Endodermal cell (in vitro differentiated cells): ENCODE measurements around the gene RNF150. TPM values are rescaled to one million over a fixed set of nuclear protein-coding genes. Genes with fewer than 3 reads are reported as not detected.

ENCODE experiments used
- DNase-seq: peaks from one replicate; pipeline ENCODE4 v3.0.0-alpha.2; 2017
- H3K27ac ChIP-seq: 2 replicates; pipeline ENCODE4 v1.5.1; 2013; ENCODE audit warnings: mild to moderate bottlenecking, low read depth, low read length, moderate library complexity
- H3K27me3 ChIP-seq: 2 replicates; pipeline ENCODE4 v1.6.1; 2013; ENCODE audit warnings: mild to moderate bottlenecking, low read length, moderate library complexity; ENCODE audit not compliant: insufficient read depth, control insufficient read depth, poor library complexity, severe bottlenecking
- H3K36me3 ChIP-seq: 2 replicates; pipeline ENCODE4 v1.7.0; 2013; ENCODE audit warnings: mild to moderate bottlenecking, low read length, moderate library complexity; ENCODE audit not compliant: control insufficient read depth, insufficient read depth
- H3K4me1 ChIP-seq: one replicate; pipeline ENCODE4 v1.7.0; 2013; ENCODE audit warnings: low read length; ENCODE audit not compliant: control insufficient read depth, insufficient read depth
- H3K4me3 ChIP-seq: 2 replicates; pipeline ENCODE4 v1.5.1; 2013; ENCODE audit warnings: mild to moderate bottlenecking, low read length, moderate library complexity
- H3K9ac ChIP-seq: 2 replicates; pipeline ENCODE4 v1.6.1; 2013; ENCODE audit warnings: mild to moderate bottlenecking, low read length, moderate library complexity; ENCODE audit not compliant: poor library complexity, severe bottlenecking; ENCODE audit errors: extremely low read depth
- H3K9me3 ChIP-seq: 2 replicates; pipeline ENCODE4 v1.6.1; 2013; ENCODE audit warnings: mild to moderate bottlenecking, low read length, moderate library complexity; ENCODE audit not compliant: control insufficient read depth
- H3K27ac Mint-ChIP-seq: 2 replicates; pipeline ENCODE4 v1.8.0; 2020; ENCODE audit warnings: mixed read lengths
- H3K27me3 Mint-ChIP-seq: 2 replicates; pipeline ENCODE4 v1.8.0; 2021; ENCODE audit warnings: mild to moderate bottlenecking, mixed read lengths; ENCODE audit not compliant: insufficient read depth
- H3K36me3 Mint-ChIP-seq: 2 replicates; pipeline ENCODE4 v1.8.0; 2020; ENCODE audit warnings: low read depth, mixed read lengths
- H3K4me1 Mint-ChIP-seq: 2 replicates; pipeline ENCODE4 v1.8.0; 2020; ENCODE audit warnings: mixed read lengths
- H3K4me3 Mint-ChIP-seq: 2 replicates; pipeline ENCODE4 v1.8.0; 2020; ENCODE audit warnings: mild to moderate bottlenecking, moderate library complexity, mixed read lengths
- H3K9me3 Mint-ChIP-seq: 2 replicates; pipeline ENCODE4 v1.8.0; 2020; ENCODE audit warnings: mild to moderate bottlenecking, mixed read lengths
- CTCF ChIP-seq: fragments of 200-600 bp; sonication (generic); conservative IDR thresholded peaks from 2 replicates; pipeline ENCODE4 v1.5.0; 2021; ENCODE audit warnings: antibody characterized with exemption, mild to moderate bottlenecking
- WGBS, 2 experiments: methylation state at CpG; one replicate each; pipeline versions ENCODE4 v1.1.5 to v1.1.7; 2013; ENCODE audit warnings: missing lambda C conversion rate in 2 of 2, mixed read lengths in 1 of 2; ENCODE audit not compliant: insufficient coverage in 1 of 2, insufficient read length in 1 of 2; 5-methylcytosine and 5-hydroxymethylcytosine counted together
- total RNA-seq, 2 donors: library from RNA; stranded (reverse); fragmentation: NEBNext Ultra II Directional in 1 of 2; extraction: Animal tissue kit (Norgen Biotek cat#: 25700) in 1 of 2; gene quantifications; 2 replicates in 1 of 2; 3 replicates in 1 of 2; pipeline ENCODE4 v1.2.1, GENCODE V29; 2021

The RNF150 gene
- total RNA-seq, 2 donors from 2014 or later = 8.2 to 10.4 TPM

GRCh38 chr4:140943486-140944198, 189.6 kb downstream of the RNF150 start:
- Histone ChIP-seq H3K4me1 (no peaks in the 10 kb centered on the region), H3K27me3 (peaks cover 43% of the 10 kb centered on the region), H3K4me3 (no peak overlapping the region), H3K36me3 (no peaks in the 10 kb centered on the region), H3K9me3 (no peaks in the 10 kb centered on the region), H3K27ac (no peak overlapping the region), H3K9ac (no peak overlapping the region)
- no peaks in the 10 kb centered on the region for H3K9me3 Mint-ChIP-seq
- peaks cover 10% of the 10 kb centered on the region for H3K4me1 Mint-ChIP-seq
- TF ChIP-seq CTCF = no peak
- no peak overlapping the region for H3K4me3 Mint-ChIP-seq
- 62 to 100% methylated on average over 1 to 3 of the region's 3 CpGs for WGBS, 2 experiments
- H3K36me3 Mint-ChIP-seq = no peaks in the 10 kb centered on the region
- H3K27me3 Mint-ChIP-seq = peaks cover 14% of the 10 kb centered on the region
- H3K27ac Mint-ChIP-seq = no peak overlapping the region
- DNase-seq = no peak

- WGBS, 2 experiments = 93 to 100% methylated on average over 2 of the region's 2 CpGs
- no peak overlapping the region for H3K9ac ChIP-seq
- Mint-ChIP-seq H3K4me3 (no peak overlapping the region), H3K27me3 (peaks cover 23% of the 10 kb centered on the region), H3K36me3 (no peaks in the 10 kb centered on the region), H3K9me3 (no peaks in the 10 kb centered on the region), H3K27ac (no peak overlapping the region), H3K4me1 (peaks cover 10% of the 10 kb centered on the region)
- no peak overlapping the region for H3K4me3 ChIP-seq
- H3K27ac ChIP-seq = no peak overlapping the region
- H3K27me3 ChIP-seq = peaks cover 66% of the 10 kb centered on the region
- no peak for DNase-seq
- TF ChIP-seq CTCF = no peak
- no peaks in the 10 kb centered on the region for H3K36me3 ChIP-seq
- no peaks in the 10 kb centered on the region for H3K9me3 ChIP-seq
- no peaks in the 10 kb centered on the region for H3K4me1 ChIP-seq
These were observed 192.7 kb downstream of the RNF150 start for GRCh38 chr4:140940589-140940988.

GRCh38 chr4:140937866-140938265, 195.4 kb downstream of the RNF150 start:
- Histone ChIP-seq H3K9me3 (peaks cover 2% of the 10 kb centered on the region), H3K36me3 (no peaks in the 10 kb centered on the region), H3K4me3 (no peak overlapping the region), H3K27me3 (peaks cover 67% of the 10 kb centered on the region), H3K27ac (no peak overlapping the region), H3K9ac (no peak overlapping the region), H3K4me1 (no peaks in the 10 kb centered on the region)
- H3K9me3 Mint-ChIP-seq = no peaks in the 10 kb centered on the region
- no peak overlapping the region for H3K4me3 Mint-ChIP-seq
- no peak for TF ChIP-seq CTCF
- peaks cover 23% of the 10 kb centered on the region for H3K27me3 Mint-ChIP-seq
- no peaks in the 10 kb centered on the region for H3K36me3 Mint-ChIP-seq
- 95 to 100% methylated on average over 4 to 6 of the region's 6 CpGs for WGBS, 2 experiments
- H3K4me1 Mint-ChIP-seq = peaks cover 10% of the 10 kb centered on the region
- H3K27ac Mint-ChIP-seq = no peak overlapping the region
- DNase-seq = no peak
